HL-60 (cell line): Measurements from ENCODE around the gene SETD3.

ENCODE experiments used
- DNase-seq, 2 experiments: peaks; one replicate each; pipeline ENCODE4 v3.0.0-alpha.2; 2010 to 2020; ENCODE audit warnings: low read depth in 1 of 2, low spot score in 1 of 2
- H3K27ac ChIP-seq: fragments of 250-450 bp; sonication (Bioruptor Pico); replicated peaks from 2 replicates; pipeline ENCODE4 v1.5.1; 2020; ENCODE audit warnings: mild to moderate bottlenecking, moderate library complexity
- H3K27me3 ChIP-seq: fragments of 250-450 bp; sonication (Bioruptor Pico); 2 replicates; pipeline ENCODE4 v1.5.1; 2021; ENCODE audit warnings: mild to moderate bottlenecking, moderate library complexity; ENCODE audit not compliant: insufficient read depth, poor library complexity, severe bottlenecking
- H3K4me3 ChIP-seq: replicated peaks from 2 replicates; pipeline ENCODE4 v1.5.1; 2011; ENCODE audit warnings: mild to moderate bottlenecking, control low read depth, low read length; ENCODE audit not compliant: insufficient read depth
- CTCF ChIP-seq: IDR thresholded peaks from one replicate; pipeline ENCODE4 v1.5.1; 2011; ENCODE audit warnings: low read length, control low read depth, inconsistent platforms; ENCODE audit not compliant: insufficient read depth
- GABPA ChIP-seq: IDR thresholded peaks from 2 replicates; pipeline ENCODE4 v1.6.1; 2012; ENCODE audit warnings: low read depth
- POLR2AphosphoS5 ChIP-seq: IDR thresholded peaks from 2 replicates; pipeline ENCODE4 v1.6.1; 2012; ENCODE audit warnings: low read depth
- SPI1 ChIP-seq: IDR thresholded peaks from 2 replicates; pipeline ENCODE4 v1.6.1; 2012; ENCODE audit warnings: low read depth, mild to moderate bottlenecking, borderline replicate concordance
- TF ChIP-seq, protein P1 (sequence below): IDR thresholded peaks from 2 replicates; pipeline ENCODE4 v1.6.1; 2012; ENCODE audit warnings: low read depth; ENCODE audit not compliant: insufficient replicate concordance

Gene SETD3

DNA sequence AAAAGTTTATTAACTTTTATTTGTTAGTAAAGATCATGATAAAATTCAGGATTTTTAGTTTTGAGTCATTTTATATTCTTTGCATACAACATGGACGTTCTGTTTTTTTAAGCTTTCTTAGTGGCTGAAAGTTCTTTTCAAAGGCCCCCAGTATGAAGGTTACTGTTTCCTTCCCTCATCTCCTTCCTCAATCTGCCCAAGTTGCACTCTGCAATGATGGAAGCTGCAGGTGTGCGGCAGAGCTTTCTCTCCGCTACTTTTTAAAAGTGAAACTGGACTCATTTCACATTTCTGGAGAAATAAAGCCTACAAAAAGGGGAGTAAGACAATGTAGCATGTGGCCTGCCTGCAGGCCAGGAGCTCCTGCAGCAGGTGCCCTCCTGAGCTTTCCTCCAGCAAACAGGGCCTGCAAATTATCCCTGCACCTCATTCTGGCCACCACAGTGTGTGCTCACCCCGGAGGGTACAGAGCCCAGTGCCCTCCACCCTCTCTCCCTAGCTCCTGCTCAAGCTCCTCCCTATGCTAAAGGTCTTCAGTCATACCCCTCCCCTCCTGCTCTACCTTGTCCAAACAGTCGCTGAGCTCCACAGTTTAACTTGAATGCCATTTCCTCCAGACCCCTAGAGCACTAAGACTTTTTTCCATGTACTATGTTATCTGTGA lies 78.9 kb downstream of the SETD3 start:
- Histone ChIP-seq H3K27ac (no peak overlapping the region), H3K4me3 (no peak overlapping the region), H3K27me3 (no peaks in the 10 kb centered on the region)
- TF ChIP-seq, protein P1, sequence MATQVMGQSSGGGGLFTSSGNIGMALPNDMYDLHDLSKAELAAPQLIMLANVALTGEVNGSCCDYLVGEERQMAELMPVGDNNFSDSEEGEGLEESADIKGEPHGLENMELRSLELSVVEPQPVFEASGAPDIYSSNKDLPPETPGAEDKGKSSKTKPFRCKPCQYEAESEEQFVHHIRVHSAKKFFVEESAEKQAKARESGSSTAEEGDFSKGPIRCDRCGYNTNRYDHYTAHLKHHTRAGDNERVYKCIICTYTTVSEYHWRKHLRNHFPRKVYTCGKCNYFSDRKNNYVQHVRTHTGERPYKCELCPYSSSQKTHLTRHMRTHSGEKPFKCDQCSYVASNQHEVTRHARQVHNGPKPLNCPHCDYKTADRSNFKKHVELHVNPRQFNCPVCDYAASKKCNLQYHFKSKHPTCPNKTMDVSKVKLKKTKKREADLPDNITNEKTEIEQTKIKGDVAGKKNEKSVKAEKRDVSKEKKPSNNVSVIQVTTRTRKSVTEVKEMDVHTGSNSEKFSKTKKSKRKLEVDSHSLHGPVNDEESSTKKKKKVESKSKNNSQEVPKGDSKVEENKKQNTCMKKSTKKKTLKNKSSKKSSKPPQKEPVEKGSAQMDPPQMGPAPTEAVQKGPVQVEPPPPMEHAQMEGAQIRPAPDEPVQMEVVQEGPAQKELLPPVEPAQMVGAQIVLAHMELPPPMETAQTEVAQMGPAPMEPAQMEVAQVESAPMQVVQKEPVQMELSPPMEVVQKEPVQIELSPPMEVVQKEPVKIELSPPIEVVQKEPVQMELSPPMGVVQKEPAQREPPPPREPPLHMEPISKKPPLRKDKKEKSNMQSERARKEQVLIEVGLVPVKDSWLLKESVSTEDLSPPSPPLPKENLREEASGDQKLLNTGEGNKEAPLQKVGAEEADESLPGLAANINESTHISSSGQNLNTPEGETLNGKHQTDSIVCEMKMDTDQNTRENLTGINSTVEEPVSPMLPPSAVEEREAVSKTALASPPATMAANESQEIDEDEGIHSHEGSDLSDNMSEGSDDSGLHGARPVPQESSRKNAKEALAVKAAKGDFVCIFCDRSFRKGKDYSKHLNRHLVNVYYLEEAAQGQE: no peak
- TF ChIP-seq POLR2AphosphoS5: no peak
- TF ChIP-seq GABPA: no peak
- no peak for TF ChIP-seq CTCF
- no peak for TF ChIP-seq SPI1
- DNase-seq: no peak

GRCh38 chr14:99401211-99401610 lies 79.4 kb downstream of the SETD3 start:
- Histone ChIP-seq H3K27me3 (no peaks in the 10 kb centered on the region), H3K27ac (no peak overlapping the region), H3K4me3 (no peak overlapping the region)
- DNase-seq: no peak
- TF ChIP-seq GABPA (no peak), POLR2AphosphoS5 (no peak), SPI1 (no peak), CTCF (no peak)
- TF ChIP-seq, protein P1: no peak

DNA sequence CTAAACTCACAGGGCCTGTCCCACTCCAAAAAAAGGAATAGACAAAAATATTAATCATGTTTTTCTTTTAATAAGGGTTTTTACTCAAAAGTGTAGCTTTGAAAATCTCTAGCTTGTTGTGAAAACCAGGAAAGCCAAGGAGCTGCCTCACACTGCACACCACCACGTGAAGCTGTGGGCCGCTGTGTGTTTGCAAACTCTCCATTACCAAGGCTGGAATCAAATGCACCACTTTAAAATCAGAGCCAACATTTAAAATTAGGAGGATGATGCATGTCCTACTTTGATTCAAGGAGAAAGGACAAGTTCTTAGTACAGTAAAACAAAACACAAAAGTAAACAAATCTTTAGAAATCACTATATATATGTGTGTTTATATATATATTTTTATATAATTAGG lies 83.0 kb downstream of the SETD3 start:
- Histone ChIP-seq H3K27me3 (no peaks in the 10 kb centered on the region), H3K4me3 (no peak overlapping the region), H3K27ac (no peak overlapping the region)
- no peak for DNase-seq
- TF ChIP-seq, protein P1: no peak
- TF ChIP-seq SPI1: no peak
- no peak for TF ChIP-seq POLR2AphosphoS5
- TF ChIP-seq GABPA: no peak
- no peak for TF ChIP-seq CTCF
